ENCODE measurements around the gene PCCA. TPM values are rescaled to one million over a fixed set of nuclear protein-coding genes. Genes with fewer than 3 reads are reported as not detected.
"Not testable (repeated sequence)": the region's sequence is repeated elsewhere in the genome, so short reads cannot be mapped to it uniquely, and the experiment has no call there.

The PCCA gene
- total RNA-seq, 2 experiments from 2014 or later, result 7.9 to 8.2 TPM

DNA sequence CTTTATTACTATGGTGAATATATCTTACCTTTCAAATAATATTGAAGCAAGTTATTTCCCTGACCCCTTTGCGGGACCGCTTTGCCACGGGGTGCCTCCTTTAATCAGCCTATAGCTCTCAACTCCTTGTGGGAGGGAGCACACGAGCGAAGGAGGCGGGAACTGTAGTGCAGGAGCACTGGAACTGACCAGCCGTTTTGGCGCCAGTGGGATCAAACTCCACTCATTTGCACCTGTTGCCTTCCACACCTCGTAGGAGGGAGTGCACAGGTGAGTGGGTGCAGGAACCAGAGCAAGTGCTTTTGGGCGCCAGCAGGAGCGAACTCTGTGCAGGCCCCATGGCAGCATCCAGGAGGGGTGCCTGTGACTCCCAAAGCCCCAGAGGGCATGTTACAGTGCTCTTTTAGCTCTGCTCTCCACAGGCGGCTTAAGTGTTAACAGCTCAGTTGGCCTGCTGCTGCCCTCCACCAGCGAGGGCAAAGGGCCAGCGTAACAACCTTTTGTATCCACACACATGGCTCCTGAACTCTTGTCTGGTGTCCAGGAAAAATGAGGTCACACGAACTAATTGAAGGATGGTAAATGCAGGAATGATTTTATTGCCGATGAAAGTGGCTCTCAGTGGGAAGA, 292.8 kb downstream of the PCCA start:
- CTCF ChIA-PET, result no interaction called here
- H3K27me3 Mint-ChIP-seq, result no peaks in the 10 kb centered on the region
- H3K36me3 Mint-ChIP-seq, result peaks cover 18% of the 10 kb centered on the region
- H3K4me3 Mint-ChIP-seq, result no peak overlapping the region
- no peaks in the 10 kb centered on the region for H3K4me1 Mint-ChIP-seq (ENCODE audit: low read depth)
- no peak overlapping the region for H3K27ac Mint-ChIP-seq
- POLR2A ChIA-PET, result no interaction called here
- intact Hi-C loops (cut with micrococcal nuclease), result no loop called here
- peaks cover 19% of the 10 kb centered on the region for H3K9me3 Mint-ChIP-seq
- no peak for DNase-seq

DNA sequence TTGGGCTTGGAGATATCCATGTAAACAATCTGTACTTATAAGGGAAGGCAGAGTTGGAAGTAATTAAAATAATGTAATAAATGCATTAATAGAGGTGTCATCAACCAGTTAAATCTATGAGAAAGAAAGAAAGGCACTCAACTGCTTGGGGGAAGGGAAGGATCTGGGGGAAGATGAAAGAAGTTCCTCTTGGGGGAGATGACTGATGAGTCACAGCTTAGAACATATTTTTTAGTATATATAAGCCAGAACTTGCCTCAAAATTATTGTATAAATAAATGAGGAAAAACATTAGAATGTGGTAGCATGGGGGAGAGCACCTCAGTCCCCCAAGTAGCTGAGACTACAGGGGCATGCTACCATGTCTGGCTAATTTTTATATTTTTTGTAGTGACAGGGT, 293.9 kb downstream of the PCCA start:
- DNase-seq, result no peak
- intact Hi-C loops (cut with micrococcal nuclease), result no loop called here
- H3K27me3 Mint-ChIP-seq, result no peaks in the 10 kb centered on the region
- peaks cover 13% of the 10 kb centered on the region for H3K9me3 Mint-ChIP-seq
- H3K36me3 Mint-ChIP-seq, result peaks cover 13% of the 10 kb centered on the region
- ChIA-PET POLR2A (no interaction called here), CTCF (no interaction called here)
- H3K4me1 Mint-ChIP-seq (ENCODE audit: low read depth), result no peaks in the 10 kb centered on the region
- no peak overlapping the region for H3K4me3 Mint-ChIP-seq
- no peak overlapping the region for H3K27ac Mint-ChIP-seq

DNA sequence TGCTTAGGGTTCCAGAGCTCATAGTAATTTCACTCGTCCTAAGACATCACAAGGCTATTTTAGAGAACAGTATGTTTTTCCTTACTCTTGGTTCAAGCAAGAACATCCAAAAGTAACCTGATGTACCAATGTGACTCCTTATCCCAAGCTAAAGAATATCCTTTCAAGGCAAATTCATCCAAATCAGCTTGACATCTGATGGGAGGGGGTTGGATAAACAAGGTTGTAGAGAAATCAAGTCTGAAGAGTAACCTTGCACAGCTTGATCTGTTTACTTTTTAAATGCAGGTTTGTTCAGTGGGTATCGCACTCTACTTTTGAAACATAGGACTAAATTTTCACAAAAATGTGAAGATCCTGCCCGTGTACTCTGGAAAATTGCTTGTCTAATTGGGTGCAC, 298.5 kb downstream of the PCCA start:
- H3K36me3 Mint-ChIP-seq, result peaks cover 4% of the 10 kb centered on the region
- no peaks in the 10 kb centered on the region for H3K9me3 Mint-ChIP-seq
- ChIA-PET POLR2A (no interaction called here), CTCF (no interaction called here)
- H3K27ac Mint-ChIP-seq, result no peak overlapping the region
- DNase-seq, result no peak
- intact Hi-C loops (cut with micrococcal nuclease), result no loop called here
- H3K4me1 Mint-ChIP-seq (ENCODE audit: low read depth), result peaks cover 4% of the 10 kb centered on the region
- H3K4me3 Mint-ChIP-seq, result no peak overlapping the region
- no peaks in the 10 kb centered on the region for H3K27me3 Mint-ChIP-seq

DNA sequence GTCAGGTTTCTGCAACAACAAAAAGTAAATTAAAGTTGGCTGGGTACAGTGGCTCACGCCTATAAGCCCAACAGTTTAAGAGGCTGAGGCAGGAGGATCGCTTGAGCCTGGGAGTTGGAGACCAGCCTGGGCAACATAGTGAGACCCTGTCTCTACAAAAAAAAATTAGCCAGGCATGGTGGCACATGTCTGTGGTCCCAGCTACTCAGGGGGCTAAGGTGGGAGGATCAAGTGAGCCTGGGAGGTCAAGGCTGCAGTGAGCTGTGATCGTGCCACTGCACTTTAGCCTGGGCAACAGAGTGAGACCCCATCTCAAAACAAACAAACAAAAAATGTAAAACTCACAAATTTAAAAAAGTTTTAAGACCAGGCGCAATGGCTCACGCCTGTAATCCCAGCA, 299.3 kb downstream of the PCCA start:
- H3K27ac Mint-ChIP-seq; intact Hi-C loops (cut with micrococcal nuclease); DNase-seq; H3K27me3 Mint-ChIP-seq; H3K4me3 Mint-ChIP-seq; H3K9me3 Mint-ChIP-seq; POLR2A ChIA-PET; H3K36me3 Mint-ChIP-seq: not testable (repeated sequence)
- H3K4me1 Mint-ChIP-seq (ENCODE audit: low read depth), result peaks cover 11% of the 10 kb centered on the region
- CTCF ChIA-PET, result interaction anchor here (1.5 kb wide), 1 partner anchor 185 kb away, joined by 3 read pairs; no protein-coding TSS in a partner anchor

DNA sequence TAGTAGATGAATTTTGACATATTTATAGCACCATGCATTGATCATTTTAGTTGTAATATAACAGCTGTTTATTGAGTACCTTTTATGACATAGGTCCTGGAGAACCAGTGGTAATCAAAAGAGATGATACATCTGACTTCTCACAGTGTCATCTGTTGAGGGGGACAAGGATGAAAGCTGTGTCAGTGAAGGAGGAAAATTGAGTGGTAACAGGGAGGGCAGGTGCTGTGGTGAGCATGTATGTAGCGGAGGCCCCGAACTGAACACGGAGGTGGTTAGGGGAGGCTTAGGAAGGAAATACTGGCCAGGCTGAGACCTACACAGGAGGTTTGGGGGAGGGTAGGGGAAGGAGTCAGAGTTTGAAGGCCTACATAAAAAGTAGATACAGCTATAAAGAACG, 300.0 kb downstream of the PCCA start:
- intact Hi-C loops (cut with micrococcal nuclease), result no loop called here
- no peak overlapping the region for H3K4me3 Mint-ChIP-seq
- H3K27ac Mint-ChIP-seq, result no peak overlapping the region
- ChIA-PET CTCF (interaction anchor here (1.5 kb wide), 1 partner anchor 184 kb away, joined by 3 read pairs; no protein-coding TSS in a partner anchor), POLR2A (no interaction called here)
- H3K4me1 Mint-ChIP-seq (ENCODE audit: low read depth), result peaks cover 17% of the 10 kb centered on the region
- no peak for DNase-seq
- H3K27me3 Mint-ChIP-seq, result no peaks in the 10 kb centered on the region
- no peaks in the 10 kb centered on the region for H3K9me3 Mint-ChIP-seq
- H3K36me3 Mint-ChIP-seq, result peaks cover 4% of the 10 kb centered on the region

DNA sequence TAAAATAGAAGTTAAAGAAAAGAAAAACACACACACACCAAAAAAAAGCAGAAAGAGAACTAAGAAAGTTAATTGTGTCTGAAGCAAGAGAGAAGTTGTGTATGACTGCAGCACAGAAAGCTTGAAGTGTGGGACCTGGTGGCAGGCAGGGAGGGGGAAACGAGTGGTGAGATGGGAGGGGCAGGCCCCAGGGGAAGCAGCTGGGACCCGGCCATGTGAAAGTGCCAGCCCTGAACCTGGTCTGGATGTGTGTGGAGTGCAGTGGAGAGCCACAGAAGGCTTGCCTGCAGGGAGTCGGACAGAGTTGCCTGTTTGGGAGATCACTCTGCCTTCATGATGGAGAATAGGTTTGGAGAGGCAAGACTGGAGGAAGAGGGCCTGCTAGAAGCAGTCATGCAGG, 300.7 kb downstream of the PCCA start:
- no peaks in the 10 kb centered on the region for H3K27me3 Mint-ChIP-seq
- no peak overlapping the region for H3K4me3 Mint-ChIP-seq
- H3K4me1 Mint-ChIP-seq (ENCODE audit: low read depth), result peaks cover 23% of the 10 kb centered on the region
- H3K9me3 Mint-ChIP-seq, result no peaks in the 10 kb centered on the region
- DNase-seq, result no peak
- ChIA-PET POLR2A (no interaction called here), CTCF (no interaction called here)
- H3K36me3 Mint-ChIP-seq, result peaks cover 4% of the 10 kb centered on the region
- no peak overlapping the region for H3K27ac Mint-ChIP-seq
- intact Hi-C loops (cut with micrococcal nuclease), result loop anchor here (5.0 to 10.0 kb wide), 2 partner anchors 187 to 845 kb away; no protein-coding TSS in a partner anchor

DNA sequence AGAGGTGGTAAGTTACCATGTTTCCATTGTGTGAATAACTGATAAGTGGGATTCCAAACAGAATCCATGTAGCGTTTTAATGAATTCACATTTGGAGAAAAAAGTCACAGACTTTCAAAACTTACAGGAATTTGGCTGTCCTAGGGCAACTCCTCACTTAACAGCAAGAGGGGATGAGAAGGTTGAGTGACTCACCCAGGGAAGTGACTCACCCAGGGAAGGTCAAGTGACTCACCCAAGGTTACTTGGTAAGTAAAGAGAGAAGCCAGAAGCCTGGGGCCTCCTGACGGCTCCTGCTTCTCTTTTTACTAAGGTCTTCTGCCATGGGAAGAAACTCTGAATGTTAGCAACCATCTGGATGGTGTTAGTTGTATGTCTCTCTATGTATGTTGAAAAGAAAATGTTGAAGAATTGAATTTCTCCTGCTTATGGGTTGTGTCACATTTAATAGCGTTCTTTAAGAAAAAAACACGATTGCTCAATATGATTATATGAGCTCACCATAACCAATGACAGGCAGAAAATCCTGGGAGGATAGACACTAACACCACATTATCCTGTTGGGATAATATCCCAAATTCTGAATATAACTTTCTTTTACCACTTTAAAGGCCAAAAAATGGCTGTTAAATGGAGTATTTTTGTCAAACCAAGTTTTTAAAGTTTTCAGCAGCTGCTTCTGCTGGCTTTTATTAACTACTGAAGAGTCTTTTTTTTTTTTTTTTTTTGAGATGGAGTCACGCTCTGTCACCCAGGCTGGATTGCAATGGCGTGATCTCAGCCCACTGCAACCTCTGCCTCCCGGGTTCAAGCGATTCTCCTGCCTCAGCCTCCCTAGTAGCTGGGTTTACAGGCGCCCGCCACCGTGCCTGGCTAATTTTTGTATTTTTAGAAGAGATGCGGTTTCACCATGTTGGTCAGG, 304.1 kb downstream of the PCCA start:
- no peaks in the 10 kb centered on the region for H3K9me3 Mint-ChIP-seq
- DNase-seq, result peak; percentile 85
- H3K4me3 Mint-ChIP-seq, result no peak overlapping the region
- intact Hi-C loops (cut with micrococcal nuclease), result loop anchor here (5.0 to 10.0 kb wide), 2 partner anchors 191 to 848 kb away; no protein-coding TSS in a partner anchor
- CTCF ChIA-PET, result interaction anchor here (1.2 to 1.7 kb wide), 2 partner anchors 23 to 121 kb away, joined by 3 to 4 read pairs; no protein-coding TSS in a partner anchor
- no peaks in the 10 kb centered on the region for H3K27me3 Mint-ChIP-seq
- POLR2A ChIA-PET, result interaction anchor here (1.9 kb wide), 1 partner anchor 23 kb away, joined by 15 read pairs; no protein-coding TSS in a partner anchor
- peaks cover 27% of the 10 kb centered on the region for H3K4me1 Mint-ChIP-seq (ENCODE audit: low read depth)
- H3K27ac Mint-ChIP-seq, result peak overlapping the region; percentile 26
- H3K36me3 Mint-ChIP-seq, result no peaks in the 10 kb centered on the region

DNA sequence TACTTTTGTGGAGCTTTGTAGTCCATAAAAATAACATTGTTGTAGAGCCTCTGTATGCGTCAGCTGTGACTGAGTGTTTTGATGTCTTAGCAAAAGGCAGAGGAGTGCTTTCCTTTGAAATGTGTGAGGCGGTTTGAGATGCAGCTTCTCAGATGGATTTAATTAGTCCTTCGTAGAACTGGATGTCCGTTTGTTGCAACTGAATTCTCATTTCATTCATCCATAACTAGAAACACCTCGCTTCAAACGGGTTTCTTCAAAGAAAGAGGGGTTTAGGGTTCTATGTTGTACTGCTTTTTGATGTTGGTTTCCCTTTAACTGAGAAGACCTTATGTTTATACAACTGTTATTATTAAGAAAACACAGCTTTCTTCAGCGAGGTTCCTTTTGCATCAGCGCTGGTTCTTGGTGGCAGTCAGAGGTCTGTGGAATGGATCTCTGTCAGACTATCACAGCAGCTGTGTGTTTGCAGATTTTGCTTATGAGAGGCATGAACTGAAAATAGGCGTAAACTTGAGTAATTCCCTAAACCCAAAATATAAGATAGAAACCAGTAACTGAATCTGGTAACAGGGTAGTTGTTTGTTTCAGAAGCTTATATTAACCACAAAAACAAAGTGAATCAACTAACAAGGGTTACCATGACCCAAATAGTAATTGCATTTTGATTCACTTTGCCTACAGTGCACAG, 305.3 kb downstream of the PCCA start:
- Mint-ChIP-seq H3K4me1 (ENCODE audit: low read depth) (peaks cover 27% of the 10 kb centered on the region), H3K4me3 (no peak overlapping the region), H3K36me3 (no peaks in the 10 kb centered on the region), H3K9me3 (no peaks in the 10 kb centered on the region), H3K27ac (peak overlapping the region; percentile 13), H3K27me3 (no peaks in the 10 kb centered on the region)
- ChIA-PET CTCF (interaction anchor here (0.6 to 1.7 kb wide), 3 partner anchors 24 to 737 kb away, joined by 3 to 4 read pairs (median 3); no protein-coding TSS in a partner anchor), POLR2A (interaction anchor here (0.6 to 1.9 kb wide), 3 partner anchors 24 to 440 kb away, joined by 3 to 15 read pairs (median 3); no protein-coding TSS in a partner anchor)
- peak; percentile 62 for DNase-seq
- intact Hi-C loops (cut with micrococcal nuclease), result loop anchor here (1.0 to 10.0 kb wide), 8 partner anchors 25 to 1233 kb away; no protein-coding TSS in a partner anchor

DNA sequence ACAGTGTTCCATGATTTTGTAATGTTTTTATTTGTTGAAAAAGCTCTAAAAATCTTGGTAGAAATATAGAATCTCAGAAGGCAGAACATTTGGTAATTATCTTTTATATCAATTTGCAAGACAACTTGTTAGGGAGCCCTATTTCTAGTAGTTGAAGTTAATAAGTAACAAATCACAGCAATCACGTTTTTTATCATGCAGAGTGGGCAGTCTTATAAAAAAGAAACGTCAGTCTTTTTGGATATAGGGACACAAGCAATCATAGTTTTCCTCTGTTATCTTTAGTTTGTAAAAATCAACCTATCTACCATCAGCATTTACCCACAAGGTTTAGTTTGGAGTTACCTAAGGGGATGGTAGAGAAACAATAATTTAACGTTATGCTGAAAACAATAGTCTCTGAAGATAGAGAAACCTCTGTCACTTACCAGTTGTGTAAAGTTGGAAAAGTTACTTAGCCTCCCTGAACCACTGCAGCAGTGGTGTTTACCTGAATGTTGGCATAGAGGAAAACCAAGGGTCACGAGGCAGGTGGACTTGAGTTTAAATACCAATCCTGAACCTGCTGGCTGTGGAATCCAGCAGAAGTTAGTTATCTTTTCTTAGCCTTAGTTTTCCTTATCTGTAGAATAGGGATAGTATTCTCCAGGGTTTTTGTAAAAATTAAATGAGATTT, 306.9 kb downstream of the PCCA start:
- CTCF ChIA-PET, result no interaction called here
- H3K4me1 Mint-ChIP-seq (ENCODE audit: low read depth), result peaks cover 27% of the 10 kb centered on the region
- H3K4me3 Mint-ChIP-seq, result no peak overlapping the region
- H3K9me3 Mint-ChIP-seq, result peaks cover 6% of the 10 kb centered on the region
- POLR2A ChIA-PET, result no interaction called here
- H3K27me3 Mint-ChIP-seq, result no peaks in the 10 kb centered on the region
- no peak overlapping the region for H3K27ac Mint-ChIP-seq
- intact Hi-C loops (cut with micrococcal nuclease), result loop anchor here (10.0 kb wide), 1 partner anchor 851 kb away; no protein-coding TSS in a partner anchor
- peaks cover 9% of the 10 kb centered on the region for H3K36me3 Mint-ChIP-seq
- no peak for DNase-seq

DNA sequence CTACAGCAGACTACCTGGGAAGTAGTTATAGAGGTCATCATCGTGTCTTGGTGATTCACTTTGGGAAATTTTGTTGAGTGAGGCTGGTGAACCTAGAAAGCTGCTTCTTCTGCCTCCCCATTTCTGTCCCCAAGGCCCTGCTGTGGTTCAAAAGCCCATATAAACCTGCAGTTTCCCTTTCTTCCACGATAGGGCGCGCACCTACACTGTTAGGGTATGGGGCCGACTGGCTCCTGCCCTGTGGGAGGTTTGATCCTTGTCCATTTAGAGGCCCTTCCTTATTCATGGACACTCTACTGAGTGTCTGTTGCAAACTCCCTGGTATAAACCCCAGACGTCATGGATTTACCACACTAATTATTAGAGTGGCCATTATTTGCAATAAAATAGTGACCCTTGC, 307.9 kb downstream of the PCCA start:
- Mint-ChIP-seq H3K27me3 (no peaks in the 10 kb centered on the region), H3K27ac (no peak overlapping the region), H3K4me1 (ENCODE audit: low read depth) (peaks cover 27% of the 10 kb centered on the region), H3K4me3 (no peak overlapping the region), H3K9me3 (peaks cover 10% of the 10 kb centered on the region), H3K36me3 (peaks cover 13% of the 10 kb centered on the region)
- POLR2A ChIA-PET, result no interaction called here
- intact Hi-C loops (cut with micrococcal nuclease), result loop anchor here (10.0 kb wide), 1 partner anchor 852 kb away; no protein-coding TSS in a partner anchor
- DNase-seq, result no peak
- CTCF ChIA-PET, result no interaction called here

DNA sequence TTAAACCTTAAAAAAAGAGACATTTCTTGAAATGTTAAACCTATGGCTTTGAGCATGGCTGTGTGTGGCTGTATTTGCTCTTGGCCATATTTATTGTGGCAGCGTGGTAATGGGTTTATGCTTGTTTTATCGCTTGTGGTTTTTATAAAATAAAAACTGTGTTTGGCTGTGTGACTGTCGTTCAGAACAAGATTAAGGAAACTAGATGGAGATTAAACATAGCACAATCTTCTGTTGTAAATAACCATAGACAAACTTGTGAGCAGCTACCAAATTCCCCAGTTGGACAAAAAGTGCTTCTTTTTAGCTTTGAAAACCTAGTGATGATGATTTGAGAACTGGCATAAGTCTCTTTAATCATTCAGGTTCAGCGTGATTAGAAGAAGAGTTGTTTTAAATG, 308.7 kb downstream of the PCCA start:
- no peak for DNase-seq
- Mint-ChIP-seq H3K27me3 (no peaks in the 10 kb centered on the region), H3K9me3 (peaks cover 15% of the 10 kb centered on the region), H3K36me3 (peaks cover 17% of the 10 kb centered on the region), H3K27ac (no peak overlapping the region), H3K4me1 (ENCODE audit: low read depth) (peaks cover 21% of the 10 kb centered on the region), H3K4me3 (no peak overlapping the region)
- intact Hi-C loops (cut with micrococcal nuclease), result loop anchor here (10.0 kb wide), 1 partner anchor 853 kb away; no protein-coding TSS in a partner anchor
- ChIA-PET CTCF (no interaction called here), POLR2A (no interaction called here)

Measured in activated CD4-positive, alpha-beta memory T cell treated with anti-CD3 and anti-CD28 coated beads for 36 hours (primary cell).